GM23338 (cell line): ENCODE results near the gene HGS. TPM values are rescaled to one million over a fixed set of nuclear protein-coding genes. Genes with fewer than 3 reads are reported as not detected.

Experiments
- ATAC-seq: fragments of 200-7000 bp; cut with Tn5 transposase; 3 replicates; pipeline ENCODE4 v1.9.1; 2020
- DNase-seq: peaks from one replicate; pipeline ENCODE4 v3.0.0-alpha.2; 2015; ENCODE audit warnings: low spot score
- H2AFZ ChIP-seq: fragments of 200-600 bp; sonication (generic); 2 replicates; pipeline ENCODE4 v1.8.0; 2016; ENCODE audit warnings: antibody characterized with exemption, mild to moderate bottlenecking, moderate library complexity
- H3F3A ChIP-seq: fragments of 200-600 bp; sonication (generic); replicated peaks from 2 replicates; pipeline ENCODE4 v1.8.0; 2017; ENCODE audit warnings: antibody characterized with exemption, mixed run types, low read depth
- H3K27ac ChIP-seq: fragments of 200-600 bp; sonication (generic); 2 replicates; pipeline ENCODE4 v1.6.1; 2016; ENCODE audit warnings: low read depth
- H3K27me3 ChIP-seq: fragments of 200-600 bp; sonication (generic); 2 replicates; pipeline ENCODE4 v1.8.0; 2016; ENCODE audit warnings: mild to moderate bottlenecking, mixed run types, moderate library complexity; ENCODE audit not compliant: insufficient read depth
- H3K36me3 ChIP-seq: fragments of 200-600 bp; sonication (generic); 2 replicates; pipeline ENCODE4 v1.8.0; 2016; ENCODE audit warnings: mild to moderate bottlenecking; ENCODE audit not compliant: insufficient read depth
- H3K4me1 ChIP-seq: fragments of 200-600 bp; sonication (generic); 2 replicates; pipeline ENCODE4 v1.8.0; 2016; ENCODE audit warnings: mild to moderate bottlenecking, moderate library complexity; ENCODE audit not compliant: insufficient read depth
- H3K4me2 ChIP-seq: fragments of 200-600 bp; sonication (generic); 2 replicates; pipeline ENCODE4 v1.7.1; 2017; ENCODE audit warnings: mixed run types
- H3K4me3 ChIP-seq: fragments of 200-600 bp; sonication (generic); 2 replicates; pipeline ENCODE4 v1.6.1; 2016; ENCODE audit warnings: mixed run types
- H3K79me2 ChIP-seq: fragments of 200-600 bp; sonication (generic); replicated peaks from 2 replicates; pipeline ENCODE4 v1.8.0; 2017; ENCODE audit warnings: mild to moderate bottlenecking; ENCODE audit not compliant: insufficient read depth
- H3K9me2 ChIP-seq: fragments of 200-600 bp; sonication (generic); 2 replicates; pipeline ENCODE4 v1.8.0; 2017; ENCODE audit not compliant: insufficient read depth
- H4K20me1 ChIP-seq: fragments of 200-600 bp; sonication (generic); replicated peaks from 2 replicates; pipeline ENCODE4 v1.8.0; 2017; ENCODE audit warnings: mild to moderate bottlenecking; ENCODE audit not compliant: insufficient read depth
- H3K27ac Mint-ChIP-seq: 2 replicates; pipeline ENCODE4 v1.8.0; 2020; ENCODE audit warnings: inconsistent platforms, mild to moderate bottlenecking, moderate library complexity, mixed read lengths
- H3K27me3 Mint-ChIP-seq: 3 replicates; pipeline ENCODE4 v1.8.0; 2022; ENCODE audit warnings: low read depth, mild to moderate bottlenecking, moderate library complexity, mixed read lengths, inconsistent platforms; ENCODE audit not compliant: insufficient read depth, poor library complexity
- H3K36me3 Mint-ChIP-seq: 3 replicates; pipeline ENCODE4 v1.8.0; 2021; ENCODE audit warnings: low read depth, mild to moderate bottlenecking, inconsistent platforms, moderate library complexity, mixed read lengths
- H3K4me1 Mint-ChIP-seq: 3 replicates; pipeline ENCODE4 v1.8.0; 2020; ENCODE audit warnings: mild to moderate bottlenecking, inconsistent platforms, mixed read lengths
- H3K4me3 Mint-ChIP-seq: 3 replicates; pipeline ENCODE4 v1.8.0; 2021; ENCODE audit warnings: moderate library complexity, mild to moderate bottlenecking, inconsistent platforms, mixed read lengths
- H3K9me3 Mint-ChIP-seq: 3 replicates; pipeline ENCODE4 v1.8.0; 2020; ENCODE audit warnings: moderate library complexity, mild to moderate bottlenecking, inconsistent platforms, mixed read lengths
- CREB1 ChIP-seq: fragments of 250-450 bp; sonication (Bioruptor Pico); IDR thresholded peaks from 2 replicates; pipeline ENCODE4 v1.5.0; 2020; ENCODE audit warnings: low read depth, mild to moderate bottlenecking, moderate library complexity
- CTCF ChIP-seq, 2 experiments: fragments of 200-600 bp in 1 of 2; sonication (generic) in 1 of 2; conservative IDR thresholded peaks; 2 replicates each; pipeline versions ENCODE4 v1.5.1 to v1.6.1; 2016 to 2017; ENCODE audit warnings: antibody characterized with exemption in 2 of 2, low read depth in 2 of 2, mild to moderate bottlenecking in 2 of 2, moderate library complexity in 1 of 2
- ETS1 ChIP-seq: IDR thresholded peaks from 2 replicates; pipeline ENCODE4 v1.6.1; 2016; ENCODE audit warnings: antibody characterized with exemption
- EZH2 ChIP-seq: fragments of 200-600 bp; sonication (generic); IDR thresholded peaks from one replicate; pipeline ENCODE4 v1.8.0; 2017; ENCODE audit warnings: antibody characterized with exemption, mild to moderate bottlenecking, low read depth; ENCODE audit not compliant: unreplicated experiment
- EZH2phosphoT487 ChIP-seq: fragments of 200-600 bp; sonication (generic); IDR thresholded peaks from one replicate; pipeline ENCODE4 v1.8.1; 2018; ENCODE audit warnings: antibody characterized with exemption; ENCODE audit not compliant: unreplicated experiment
- JUNB ChIP-seq: IDR thresholded peaks from one replicate; pipeline ENCODE4 v1.6.1; 2016; ENCODE audit warnings: antibody characterized with exemption; ENCODE audit not compliant: unreplicated experiment
- NANOG ChIP-seq: IDR thresholded peaks from 2 replicates; pipeline ENCODE4 v1.6.1; 2016; ENCODE audit warnings: antibody characterized with exemption, borderline replicate concordance
- POLR2AphosphoS5 ChIP-seq: IDR thresholded peaks from 2 replicates; pipeline ENCODE4 v1.6.1; 2016; ENCODE audit warnings: antibody characterized with exemption, low read depth
- REST ChIP-seq: IDR thresholded peaks from one replicate; pipeline ENCODE4 v1.6.1; 2018; ENCODE audit warnings: antibody characterized with exemption; ENCODE audit not compliant: unreplicated experiment
- STAT1 ChIP-seq: IDR thresholded peaks from one replicate; pipeline ENCODE4 v1.6.1; 2016; ENCODE audit warnings: antibody characterized with exemption; ENCODE audit not compliant: unreplicated experiment
- ZNF114 ChIP-seq: fragments of 250-450 bp; sonication (Bioruptor Pico); IDR thresholded peaks from 2 replicates; pipeline ENCODE4 v1.5.0; 2020; ENCODE audit warnings: mild to moderate bottlenecking, moderate library complexity
- ZNF331 ChIP-seq: fragments of 250-450 bp; sonication (Bioruptor Pico); IDR thresholded peaks from 2 replicates; pipeline ENCODE4 v1.5.0; 2020; ENCODE audit warnings: low read depth, mild to moderate bottlenecking, moderate library complexity
- ZNF462 ChIP-seq: fragments of 250-450 bp; sonication (Bioruptor Pico); IDR thresholded peaks from 2 replicates; pipeline ENCODE4 v1.5.0; 2020; ENCODE audit warnings: mild to moderate bottlenecking, moderate library complexity
- polyA plus RNA-seq: library from polyadenylated mRNA; unstranded; fragments of >200 nt; fragmentation: Nextera tagmentation; extraction: Ambion mirVana; gene quantifications from 2 replicates; pipeline ENCODE4 v1.2.1, GENCODE V29; 2016
- total RNA-seq: library from RNA; depleted of rRNA; stranded (reverse); fragments of >200 nt; shearing (Covaris generic); gene quantifications from 2 replicates; pipeline ENCODE4 v1.2.3, GENCODE V29; 2014

Gene HGS
- total and polyA plus RNA-seq, 2 experiments from 2014 or later: 59.0 to 90.2 TPM

GRCh38 chr17:81680150-81680549 lies 3.7 kb upstream of the HGS start:
- Mint-ChIP-seq H3K4me1 (peaks cover 17% of the 10 kb centered on the region), H3K4me3 (no peak overlapping the region), H3K27me3 (peaks cover 16% of the 10 kb centered on the region), H3K36me3 (peaks cover 17% of the 10 kb centered on the region), H3K27ac (no peak overlapping the region), H3K9me3 (no peaks in the 10 kb centered on the region)
- Histone ChIP-seq H3K36me3 (no peaks in the 10 kb centered on the region), H3F3A (peaks cover 18% of the 10 kb centered on the region), H4K20me1 (peaks cover 4% of the 10 kb centered on the region; the same call in 1 of the 2 replicates), H3K27me3 (no peaks in the 10 kb centered on the region), H3K27ac (no peak overlapping the region; the same call in 1 of the 2 replicates), H2AFZ (no peak overlapping the region), H3K79me2 (peaks cover 37% of the 10 kb centered on the region), H3K4me2 (no peak overlapping the region), H3K9me2 (no peaks in the 10 kb centered on the region), H3K4me1 (peaks cover 6% of the 10 kb centered on the region), H3K4me3 (no peak overlapping the region)
- TF ChIP-seq EZH2: no peak
- no peak for TF ChIP-seq STAT1
- TF ChIP-seq ZNF462 (CRISPR knock-in tag): no peak
- TF ChIP-seq ZNF331 (CRISPR knock-in tag): no peak
- TF ChIP-seq CREB1: no peak
- no peak for TF ChIP-seq EZH2phosphoT487
- no peak for TF ChIP-seq NANOG
- TF ChIP-seq ZNF114 (CRISPR knock-in tag): no peak
- no peak for TF ChIP-seq POLR2AphosphoS5
- TF ChIP-seq JUNB: no peak
- TF ChIP-seq ETS1: no peak
- TF ChIP-seq CTCF (conservative IDR thresholded peaks at IDR 0.05; ENCODE audit: low read depth in 2 of 2): no peak
- TF ChIP-seq REST: no peak
- no peak for DNase-seq
- no peak for ATAC-seq
